GM10248 (cell line): ENCODE measurements around the gene LRRFIP2.
"Not testable (repeated sequence)": the region's sequence is repeated elsewhere in the genome, so short reads cannot be mapped to it uniquely, and the experiment has no call there.

Experiments used
- CTCF ChIA-PET: fragments of 300-600 bp; sonication (Branson Sonifier 250); formaldehyde crosslinking; extraction: SDS; loops from one replicate; lab custom pipeline; 2021; ENCODE audit warnings: antibody characterized with exemption; lab: Yijun Ruan, JAX
- POLR2A ChIA-PET: fragments of 350-650 bp; sonication (Branson Sonifier 250); formaldehyde crosslinking; extraction: SDS; loops from one replicate; lab custom pipeline; 2020; ENCODE audit warnings: antibody characterized with exemption; lab: Yijun Ruan, JAX
- DNase-seq: peaks from one replicate; pipeline ENCODE4 v3.0.0; 2012; ENCODE audit errors: extremely low spot score
- CTCF ChIP-seq: IDR thresholded peaks from 2 replicates; pipeline ENCODE4 v1.5.1; 2012; ENCODE audit warnings: mild to moderate bottlenecking, low read depth; ENCODE audit errors: extremely low read depth, missing control alignments, control extremely low read depth

LRRFIP2 gene

GRCh38 chr3:37217098-37217849 lies 42.9 kb upstream of the LRRFIP2 start:
- no peak for TF ChIP-seq CTCF
- DNase-seq, result no peak
- CTCF ChIA-PET, result interaction anchor here (1.0 to 1.2 kb wide), 3 partner anchors 18 to 488 kb away, joined by 3 read pairs; no protein-coding TSS in a partner anchor
- POLR2A ChIA-PET, result no interaction called here

GRCh38 chr3:37216597-37217097 lies 42.3 kb upstream of the LRRFIP2 start:
- no peak for TF ChIP-seq CTCF
- ChIA-PET POLR2A (no interaction called here), CTCF (interaction anchor here (1.0 to 1.1 kb wide), 2 partner anchors 104 to 192 kb away, joined by 3 to 4 read pairs; no protein-coding TSS in a partner anchor)
- DNase-seq, result no peak

- ChIA-PET POLR2A (interaction anchor here (0.7 kb wide), 1 partner anchor 166 kb away, joined by 3 read pairs; no protein-coding TSS in a partner anchor), CTCF (interaction anchor here (1.0 to 2.0 kb wide), 15 partner anchors 9 to 256 kb away, joined by 3 to 14 read pairs (median 5); no protein-coding TSS in a partner anchor)
- no peak for TF ChIP-seq CTCF
- DNase-seq, result no peak
These were observed 39.7 kb upstream of the LRRFIP2 start for GRCh38 chr3:37214076-37214475.

- DNase-seq, result no peak
- no peak for TF ChIP-seq CTCF
- POLR2A ChIA-PET, result no interaction called here
- CTCF ChIA-PET, result interaction anchor here (1.1 to 2.0 kb wide), 4 partner anchors 11 to 306 kb away, joined by 3 to 10 read pairs (median 4); no protein-coding TSS in a partner anchor
These were observed 35.8 kb upstream of the LRRFIP2 start for GRCh38 chr3:37210230-37210629.

GRCh38 chr3:37208576-37208975 lies 34.2 kb upstream of the LRRFIP2 start:
- POLR2A ChIA-PET, DNase-seq, CTCF ChIA-PET: not testable (repeated sequence)

- CTCF ChIA-PET, POLR2A ChIA-PET, DNase-seq: not testable (repeated sequence)
These were observed 33.6 kb upstream of the LRRFIP2 start for GRCh38 chr3:37208008-37208407.

GRCh38 chr3:37206041-37206440 lies 31.7 kb upstream of the LRRFIP2 start:
- POLR2A ChIA-PET, DNase-seq, CTCF ChIA-PET: not testable (repeated sequence)

- ChIA-PET POLR2A (no interaction called here), CTCF (interaction anchor here (0.9 to 1.3 kb wide), 3 partner anchors 9 to 193 kb away, joined by 3 read pairs; no protein-coding TSS in a partner anchor)
- TF ChIP-seq CTCF, result no peak
- DNase-seq, result no peak
These were observed 29.9 kb upstream of the LRRFIP2 start for GRCh38 chr3:37204314-37204713.
